Nephron (organoid): ENCODE data around the gene TRUB1.

ENCODE experiments used
- H3K27ac Mint-ChIP-seq, 3 experiments: 2 replicates each; pipeline ENCODE4 v1.8.0; 2020; ENCODE audit warnings: mixed read lengths in 3 of 3, mild to moderate bottlenecking in 2 of 3, moderate library complexity in 1 of 3
- H3K27me3 Mint-ChIP-seq: 2 replicates; pipeline ENCODE4 v1.8.0; 2021; ENCODE audit warnings: low read depth, mild to moderate bottlenecking, moderate library complexity, mixed read lengths
- H3K36me3 Mint-ChIP-seq: 2 replicates; pipeline ENCODE4 v1.8.0; 2020; ENCODE audit warnings: low read depth, mixed read lengths
- H3K4me1 Mint-ChIP-seq: 2 replicates; pipeline ENCODE4 v1.8.0; 2020; ENCODE audit warnings: mixed read lengths
- H3K4me3 Mint-ChIP-seq, 3 experiments: 2 replicates each; pipeline ENCODE4 v1.8.0; 2020; ENCODE audit warnings: mild to moderate bottlenecking in 3 of 3, mixed read lengths in 3 of 3, moderate library complexity in 2 of 3
- H3K9me3 Mint-ChIP-seq: 2 replicates; pipeline ENCODE4 v1.8.0; 2020; ENCODE audit warnings: mixed read lengths
- TF ChIP-seq, protein P1 (sequence below), 3 experiments: fragments of 200-600 bp; sonication (generic); IDR thresholded peaks; one replicate each; pipeline ENCODE4 v1.5.0; 2021; ENCODE audit warnings: antibody characterized with exemption in 3 of 3; ENCODE audit not compliant: unreplicated experiment in 3 of 3

TRUB1 gene

DNA sequence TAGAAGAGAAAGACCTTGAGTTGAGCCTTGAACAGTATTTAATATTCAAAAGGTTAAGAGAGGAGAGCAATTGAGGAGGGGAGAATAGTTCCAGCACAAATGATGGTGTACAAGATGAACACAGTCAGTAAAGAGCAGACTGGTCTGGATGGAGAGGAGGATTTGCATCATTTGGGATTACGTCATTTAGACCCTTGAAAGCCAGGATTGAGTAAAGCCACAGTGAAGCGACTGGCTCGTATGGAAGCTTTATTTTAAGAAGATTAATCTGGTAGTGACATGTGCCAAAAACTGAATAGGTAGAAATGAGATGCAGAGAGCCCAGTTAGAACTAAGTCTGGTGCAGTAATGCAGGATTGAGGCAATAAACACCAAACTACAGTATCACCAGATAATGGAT is 52.6 kb downstream of the TRUB1 start:
- Mint-ChIP-seq H3K4me3 (no peak overlapping the region), H3K27me3 (no peaks in the 10 kb centered on the region), H3K9me3 (peaks cover 21% of the 10 kb centered on the region), H3K27ac (no peak overlapping the region), H3K36me3 (peaks cover 34% of the 10 kb centered on the region), H3K4me1 (no peaks in the 10 kb centered on the region)
- TF ChIP-seq, protein P1, sequence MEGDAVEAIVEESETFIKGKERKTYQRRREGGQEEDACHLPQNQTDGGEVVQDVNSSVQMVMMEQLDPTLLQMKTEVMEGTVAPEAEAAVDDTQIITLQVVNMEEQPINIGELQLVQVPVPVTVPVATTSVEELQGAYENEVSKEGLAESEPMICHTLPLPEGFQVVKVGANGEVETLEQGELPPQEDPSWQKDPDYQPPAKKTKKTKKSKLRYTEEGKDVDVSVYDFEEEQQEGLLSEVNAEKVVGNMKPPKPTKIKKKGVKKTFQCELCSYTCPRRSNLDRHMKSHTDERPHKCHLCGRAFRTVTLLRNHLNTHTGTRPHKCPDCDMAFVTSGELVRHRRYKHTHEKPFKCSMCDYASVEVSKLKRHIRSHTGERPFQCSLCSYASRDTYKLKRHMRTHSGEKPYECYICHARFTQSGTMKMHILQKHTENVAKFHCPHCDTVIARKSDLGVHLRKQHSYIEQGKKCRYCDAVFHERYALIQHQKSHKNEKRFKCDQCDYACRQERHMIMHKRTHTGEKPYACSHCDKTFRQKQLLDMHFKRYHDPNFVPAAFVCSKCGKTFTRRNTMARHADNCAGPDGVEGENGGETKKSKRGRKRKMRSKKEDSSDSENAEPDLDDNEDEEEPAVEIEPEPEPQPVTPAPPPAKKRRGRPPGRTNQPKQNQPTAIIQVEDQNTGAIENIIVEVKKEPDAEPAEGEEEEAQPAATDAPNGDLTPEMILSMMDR (IDR thresholded peaks at IDR 0.05; ENCODE audit: unreplicated experiment in 3 of 3): no peak

DNA sequence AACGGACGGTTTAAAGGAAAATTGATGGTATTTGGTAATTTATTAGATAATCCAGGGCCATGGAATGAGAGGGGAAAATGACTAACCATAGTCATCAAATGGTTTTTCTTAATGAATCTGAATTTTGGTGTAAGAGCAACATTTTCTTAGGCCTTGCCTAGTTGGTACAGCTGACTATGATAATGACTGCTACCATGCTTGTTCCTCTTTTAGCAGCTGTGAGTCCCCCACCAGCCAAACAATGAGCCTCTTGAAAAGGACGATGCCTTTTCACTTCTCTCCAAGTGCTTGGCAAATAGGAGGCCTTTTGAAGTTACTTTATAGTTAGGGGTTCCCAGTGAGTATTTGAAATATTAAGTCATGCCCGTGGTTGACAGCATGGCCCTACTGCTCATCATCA is 53.0 kb downstream of the TRUB1 start:
- no peaks in the 10 kb centered on the region for H3K27me3 Mint-ChIP-seq
- no peaks in the 10 kb centered on the region for H3K4me1 Mint-ChIP-seq
- peaks cover 17% of the 10 kb centered on the region for H3K9me3 Mint-ChIP-seq
- H3K36me3 Mint-ChIP-seq: peaks cover 30% of the 10 kb centered on the region
- no peak overlapping the region for H3K4me3 Mint-ChIP-seq
- H3K27ac Mint-ChIP-seq: no peak overlapping the region
- TF ChIP-seq, protein P1 (IDR thresholded peaks at IDR 0.05; ENCODE audit: unreplicated experiment in 3 of 3): no peak

DNA sequence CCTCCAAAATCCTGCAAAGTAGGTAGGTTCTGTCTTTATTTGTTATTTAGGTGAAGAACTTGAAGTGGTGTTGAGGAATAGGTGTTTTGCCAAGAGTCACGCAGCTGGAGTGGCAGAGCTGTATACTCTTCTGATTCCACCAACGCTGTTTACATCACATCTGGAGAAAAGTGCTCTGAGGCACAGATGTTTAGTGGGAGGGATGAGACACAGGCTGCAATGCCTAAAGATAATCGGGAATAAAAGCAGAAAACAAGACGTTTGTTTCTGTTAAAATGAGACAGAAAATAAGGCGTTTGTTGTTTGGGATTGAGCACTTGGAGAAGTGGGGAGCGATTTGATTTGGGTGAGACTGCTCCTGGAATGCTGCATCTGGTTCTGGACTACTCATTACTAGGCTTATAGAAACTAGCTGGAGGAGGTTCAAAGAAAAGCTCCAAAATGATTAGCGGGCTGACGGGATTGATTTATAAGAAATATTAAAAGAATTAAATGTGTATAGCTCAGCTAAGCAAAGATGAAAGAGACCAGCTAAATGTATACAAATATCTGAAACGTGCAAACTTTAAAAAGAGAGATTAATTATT is 54.3 kb downstream of the TRUB1 start:
- H3K27ac Mint-ChIP-seq: peak overlapping the region in 1 of 3 experiments; percentile 6
- peaks cover 20% of the 10 kb centered on the region for H3K36me3 Mint-ChIP-seq
- no peak overlapping the region for H3K4me3 Mint-ChIP-seq
- H3K9me3 Mint-ChIP-seq: peaks cover 10% of the 10 kb centered on the region
- H3K4me1 Mint-ChIP-seq: no peaks in the 10 kb centered on the region
- TF ChIP-seq, protein P1 (IDR thresholded peaks at IDR 0.05; ENCODE audit: unreplicated experiment in 3 of 3): no peak
- no peaks in the 10 kb centered on the region for H3K27me3 Mint-ChIP-seq

DNA sequence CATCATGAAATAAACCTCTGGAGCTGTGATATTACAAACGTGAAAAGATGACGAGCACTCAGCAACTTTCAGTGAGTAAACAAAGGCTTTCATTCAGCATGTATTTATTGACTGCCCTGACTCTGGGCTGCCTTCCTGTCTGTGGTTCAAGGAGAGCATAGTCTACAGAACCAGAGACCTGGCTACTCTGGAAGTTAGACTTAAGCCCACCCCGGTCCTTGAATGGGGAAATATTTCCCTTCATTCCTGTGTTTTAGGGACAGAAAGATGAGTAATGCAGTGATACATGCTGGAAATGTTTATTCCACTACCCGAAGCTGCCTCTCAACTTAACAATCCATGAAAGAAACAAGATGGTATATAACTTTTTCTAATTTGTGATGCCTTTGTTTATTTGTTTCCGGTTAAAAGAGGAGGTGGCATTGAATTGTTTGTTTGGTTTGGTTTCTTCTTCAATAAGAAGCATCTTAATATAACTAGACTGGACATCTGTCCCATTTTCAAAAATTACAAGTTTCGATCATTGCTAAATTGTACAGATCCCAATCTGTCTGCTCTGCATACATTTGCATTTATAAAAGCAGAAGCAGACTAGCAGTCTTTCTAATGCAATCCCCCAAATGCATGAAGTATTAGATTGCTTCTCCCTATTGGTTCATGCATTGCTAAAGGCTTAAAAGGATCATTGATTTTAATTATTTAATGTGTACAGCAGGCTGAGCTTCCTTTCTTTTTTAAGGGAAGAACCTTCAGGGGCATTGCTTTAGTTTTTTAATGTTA is 57.7 kb downstream of the TRUB1 start:
- H3K27me3 Mint-ChIP-seq: no peaks in the 10 kb centered on the region
- H3K27ac Mint-ChIP-seq: no peak overlapping the region
- H3K4me3 Mint-ChIP-seq: no peak overlapping the region
- no peaks in the 10 kb centered on the region for H3K36me3 Mint-ChIP-seq
- H3K4me1 Mint-ChIP-seq: peaks cover 4% of the 10 kb centered on the region
- TF ChIP-seq, protein P1 (IDR thresholded peaks at IDR 0.05; ENCODE audit: unreplicated experiment in 3 of 3): no peak
- H3K9me3 Mint-ChIP-seq: no peaks in the 10 kb centered on the region

DNA sequence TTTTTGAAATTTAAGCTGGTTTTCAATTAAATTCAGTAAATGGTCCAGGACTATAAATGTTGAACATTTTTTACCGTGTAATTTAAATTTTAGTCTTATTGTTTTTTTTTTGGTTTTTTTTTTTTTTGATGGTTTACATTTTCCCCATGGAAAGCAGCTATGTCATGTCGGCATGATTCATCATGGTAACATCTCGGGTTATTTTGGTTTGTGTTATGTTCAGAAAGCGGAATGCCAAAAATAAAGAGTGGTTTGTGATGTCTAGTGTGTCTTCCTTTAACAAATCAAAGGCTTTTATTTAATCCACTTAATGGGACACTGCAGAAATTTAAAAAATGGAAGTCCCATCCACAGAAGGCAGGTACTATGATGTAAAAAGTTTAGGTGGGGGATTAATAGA is 58.5 kb downstream of the TRUB1 start:
- H3K4me1 Mint-ChIP-seq: peaks cover 13% of the 10 kb centered on the region
- H3K36me3 Mint-ChIP-seq: no peaks in the 10 kb centered on the region
- H3K27ac Mint-ChIP-seq: no peak overlapping the region
- H3K9me3 Mint-ChIP-seq: no peaks in the 10 kb centered on the region
- H3K27me3 Mint-ChIP-seq: no peaks in the 10 kb centered on the region
- no peak overlapping the region for H3K4me3 Mint-ChIP-seq
- TF ChIP-seq, protein P1 (IDR thresholded peaks at IDR 0.05; ENCODE audit: unreplicated experiment in 3 of 3): no peak

DNA sequence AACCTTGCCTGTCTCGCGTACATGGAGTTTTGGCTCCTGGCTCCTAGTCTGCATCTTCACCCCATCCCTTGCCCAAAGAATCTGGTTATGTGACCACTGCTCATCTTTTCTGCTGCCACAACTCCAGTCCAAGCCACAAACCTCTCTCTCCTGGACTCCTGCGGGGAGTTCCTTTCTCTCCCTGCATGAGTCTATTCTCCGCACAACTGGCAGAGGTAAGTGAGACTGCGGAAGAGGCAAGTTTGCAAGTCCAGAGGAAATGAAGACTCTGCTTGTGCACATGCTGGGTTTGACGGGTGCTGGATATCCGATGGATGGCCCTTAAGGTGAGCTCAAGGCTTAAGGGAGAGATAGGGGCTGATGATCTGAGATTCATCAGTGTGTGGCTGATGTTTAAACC is 61.0 kb downstream of the TRUB1 start:
- Mint-ChIP-seq H3K4me3 (no peak overlapping the region), H3K27ac (no peak overlapping the region), H3K4me1 (peaks cover 27% of the 10 kb centered on the region), H3K36me3 (no peaks in the 10 kb centered on the region), H3K27me3 (no peaks in the 10 kb centered on the region), H3K9me3 (no peaks in the 10 kb centered on the region)
- TF ChIP-seq, protein P1 (IDR thresholded peaks at IDR 0.05; ENCODE audit: unreplicated experiment in 3 of 3): no peak
